Naive B cell (primary cell): ENCODE measurements around the gene SH3BGR. TPM values are rescaled to one million over a fixed set of nuclear protein-coding genes. Genes with fewer than 3 reads are reported as not detected.
A peak's percentile ranks its signal among the peaks of the same experiment; 100 is the strongest.

Source experiments
- ATAC-seq, 2 donors: fragments of 150-1000 bp; cut with Tn5 transposase; 2 replicates each; pipeline ENCODE4 v1.10.0; 2021; ENCODE audit warnings: low read depth in 2 of 2, mild to moderate bottlenecking in 2 of 2, moderate library complexity in 2 of 2
- DNase-seq: peaks from one replicate; pipeline ENCODE4 v3.0.0; 2022
- H3K27ac Mint-ChIP-seq, 6 donors: one replicate each; pipeline ENCODE4 v1.8.0; 2020 to 2022; ENCODE audit warnings: mild to moderate bottlenecking in 6 of 6, mixed read lengths in 6 of 6, moderate library complexity in 5 of 6, inconsistent platforms in 2 of 6
- H3K27me3 Mint-ChIP-seq, 3 donors: one replicate each; pipeline ENCODE4 v1.8.0; 2021 to 2022; ENCODE audit warnings: mixed read lengths in 3 of 3, mild to moderate bottlenecking in 1 of 3
- H3K36me3 Mint-ChIP-seq, 2 donors: one replicate each; pipeline ENCODE4 v1.8.0; 2020 to 2022; ENCODE audit warnings: mixed read lengths in 2 of 2, inconsistent platforms in 1 of 2, mild to moderate bottlenecking in 1 of 2
- H3K4me1 Mint-ChIP-seq, 3 donors: one replicate each; pipeline ENCODE4 v1.8.0; 2020 to 2022; ENCODE audit warnings: mixed read lengths in 3 of 3, inconsistent platforms in 1 of 3, mild to moderate bottlenecking in 1 of 3, moderate library complexity in 1 of 3
- H3K4me3 Mint-ChIP-seq, 8 donors: one replicate each; pipeline ENCODE4 v1.8.0; 2020 to 2022; ENCODE audit warnings: mild to moderate bottlenecking in 8 of 8, mixed read lengths in 8 of 8, moderate library complexity in 8 of 8, inconsistent platforms in 2 of 8
- H3K9me3 Mint-ChIP-seq, 7 donors: one replicate each; pipeline ENCODE4 v1.8.0; 2020 to 2022; ENCODE audit warnings: mixed read lengths in 7 of 7, mild to moderate bottlenecking in 5 of 7, inconsistent platforms in 2 of 7, moderate library complexity in 1 of 7
- polyA plus RNA-seq, 6 donors: library from polyadenylated mRNA; unstranded; fragments of 300-500 nt; fragmentation: Illumina TruSeq; gene quantifications; one replicate each; pipeline ENCODE4 v1.2.3, GENCODE V29; 2021; ENCODE audit warnings: low read depth in 6 of 6

Gene SH3BGR
- polyA plus RNA-seq, 6 donors from 2014 or later: 0.86 to 2.5 (median 1.6) TPM; not detected in 2

- no peak for DNase-seq
- Mint-ChIP-seq H3K27ac (peak overlapping the region in 1 of 6 donors; percentile 62), H3K27me3 (no peaks in the 10 kb centered on the region), H3K9me3 (peaks cover 0 to 9% (median 0%) of the 10 kb centered on the region in 7 donors), H3K36me3 (peaks cover 0 to 12% of the 10 kb centered on the region in 2 donors), H3K4me3 (peak overlapping the region in 1 of 8 donors; percentile 68), H3K4me1 (peaks cover 0 to 11% (median 7%) of the 10 kb centered on the region in 3 donors)
- ATAC-seq: no peak
Measured at GRCh38 chr21:39504230-39504629, 52.5 kb downstream of the SH3BGR start.

- Mint-ChIP-seq H3K9me3 (peaks cover 0 to 8% (median 0%) of the 10 kb centered on the region in 7 donors), H3K27ac (peak overlapping the region in 1 of 6 donors; percentile 11), H3K4me1 (no peaks in the 10 kb centered on the region), H3K36me3 (peaks cover 0 to 12% of the 10 kb centered on the region in 2 donors), H3K4me3 (no peak overlapping the region), H3K27me3 (peaks cover 0 to 8% (median 0%) of the 10 kb centered on the region in 3 donors)
- DNase-seq: no peak
- no peak for ATAC-seq
Measured at GRCh38 chr21:39510240-39510639, 58.5 kb downstream of the SH3BGR start.

DNA sequence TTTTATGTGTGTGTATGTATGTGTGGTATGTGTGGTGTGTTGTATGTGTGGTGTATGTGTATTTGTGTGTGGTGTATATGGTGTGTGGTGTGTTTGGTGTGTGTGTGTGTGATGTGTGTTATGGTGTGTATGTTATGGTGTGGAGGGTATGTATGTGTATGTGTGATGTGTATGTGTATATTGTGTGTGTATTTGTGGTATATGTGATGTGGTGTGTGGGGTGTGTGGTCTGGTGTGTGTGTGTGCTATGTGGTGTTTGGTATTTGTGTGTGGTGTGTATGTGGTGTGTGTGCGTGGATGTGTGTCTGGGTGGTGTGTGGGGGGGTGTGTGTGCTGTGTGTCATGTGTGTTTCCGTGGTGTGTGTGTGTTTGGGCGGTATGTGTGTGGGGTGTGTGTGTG is 59.3 kb downstream of the SH3BGR start:
- ATAC-seq (no peak), DNase-seq (no peak)
- Mint-ChIP-seq H3K27me3 (peaks cover 0 to 8% (median 0%) of the 10 kb centered on the region in 3 donors), H3K27ac (no peak overlapping the region), H3K36me3 (peaks cover 0 to 10% of the 10 kb centered on the region in 2 donors), H3K4me1 (no peaks in the 10 kb centered on the region), H3K9me3 (peaks cover 0 to 8% (median 0%) of the 10 kb centered on the region in 7 donors), H3K4me3 (no peak overlapping the region)

GRCh38 chr21:39513735-39514134 is 62.0 kb downstream of the SH3BGR start:
- Mint-ChIP-seq H3K9me3 (no peaks in the 10 kb centered on the region), H3K27me3 (peaks cover 0 to 8% (median 4%) of the 10 kb centered on the region in 3 donors), H3K27ac (no peak overlapping the region), H3K4me3 (no peak overlapping the region), H3K36me3 (no peaks in the 10 kb centered on the region), H3K4me1 (peaks cover 1 to 6% (median 4%) of the 10 kb centered on the region in 3 donors)
- DNase-seq: no peak
- no peak for ATAC-seq

DNA sequence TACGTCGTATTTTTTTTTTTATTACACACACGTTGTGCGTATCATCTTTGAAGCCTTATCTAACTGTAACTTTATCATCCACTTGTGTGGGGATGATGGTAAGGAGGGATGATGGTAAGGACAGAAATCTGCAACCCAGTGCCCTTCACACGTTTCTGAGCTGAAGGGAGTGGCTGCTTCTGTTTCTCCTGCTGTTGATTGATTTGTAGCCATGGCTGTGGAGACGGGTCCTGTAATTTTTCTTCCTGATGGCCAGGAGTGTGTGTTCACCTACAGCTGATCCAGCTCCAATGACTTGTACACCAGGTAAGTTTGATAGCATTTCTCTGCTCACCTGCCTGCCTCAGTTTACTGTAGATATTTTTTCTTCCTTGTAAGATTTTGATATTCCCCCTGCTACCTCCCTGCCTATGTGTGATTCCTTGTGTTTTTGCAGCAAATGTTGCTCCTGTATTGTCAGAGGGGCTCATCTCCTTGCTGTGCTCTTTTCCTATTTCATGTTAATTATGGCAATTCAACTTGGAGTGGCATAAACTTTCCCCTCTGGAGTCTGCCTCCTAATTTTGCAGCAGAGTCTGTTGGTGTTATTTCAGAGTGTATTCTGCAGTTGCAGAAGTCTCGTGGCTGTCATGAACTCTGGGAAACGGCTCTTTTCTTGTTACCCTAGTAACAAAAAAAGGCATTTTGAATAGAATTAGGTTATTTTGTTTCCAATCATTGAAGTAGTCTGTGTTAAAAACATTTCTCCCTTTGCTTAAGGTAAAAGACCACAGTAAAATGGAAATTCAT is 64.1 kb downstream of the SH3BGR start:
- no peak overlapping the region for H3K4me3 Mint-ChIP-seq
- peaks cover 1 to 6% (median 4%) of the 10 kb centered on the region in 3 donors for H3K4me1 Mint-ChIP-seq
- DNase-seq: no peak
- no peaks in the 10 kb centered on the region for H3K36me3 Mint-ChIP-seq
- peaks cover 0 to 6% (median 4%) of the 10 kb centered on the region in 3 donors for H3K27me3 Mint-ChIP-seq
- no peaks in the 10 kb centered on the region for H3K9me3 Mint-ChIP-seq
- no peak overlapping the region for H3K27ac Mint-ChIP-seq
- ATAC-seq: no peak

GRCh38 chr21:39518055-39518846 is 66.5 kb downstream of the SH3BGR start:
- Mint-ChIP-seq H3K27me3 (peaks cover 4 to 18% (median 6%) of the 10 kb centered on the region in 3 donors), H3K36me3 (no peaks in the 10 kb centered on the region), H3K4me3 (no peak overlapping the region), H3K4me1 (peaks cover 1 to 6% (median 4%) of the 10 kb centered on the region in 3 donors), H3K9me3 (no peaks in the 10 kb centered on the region), H3K27ac (peak overlapping the region in 1 of 6 donors; percentile 2)
- peak; percentile 52 for DNase-seq
- peak; percentile 64 to 67 for ATAC-seq

GRCh38 chr21:39518847-39519210 is 67.1 kb downstream of the SH3BGR start:
- Mint-ChIP-seq H3K36me3 (no peaks in the 10 kb centered on the region), H3K9me3 (no peaks in the 10 kb centered on the region), H3K27ac (no peak overlapping the region), H3K4me1 (peaks cover 1 to 6% (median 4%) of the 10 kb centered on the region in 3 donors), H3K27me3 (peaks cover 4 to 21% (median 7%) of the 10 kb centered on the region in 3 donors), H3K4me3 (no peak overlapping the region)
- ATAC-seq (no peak), DNase-seq (no peak)

- ATAC-seq (no peak), DNase-seq (no peak)
- H3K27ac Mint-ChIP-seq: no peak overlapping the region
- no peak overlapping the region for H3K4me3 Mint-ChIP-seq
- H3K27me3 Mint-ChIP-seq: peaks cover 4 to 26% (median 7%) of the 10 kb centered on the region in 3 donors
- peaks cover 1 to 6% (median 4%) of the 10 kb centered on the region in 3 donors for H3K4me1 Mint-ChIP-seq
- no peaks in the 10 kb centered on the region for H3K9me3 Mint-ChIP-seq
- H3K36me3 Mint-ChIP-seq: no peaks in the 10 kb centered on the region
Measured at GRCh38 chr21:39519835-39520234, 68.1 kb downstream of the SH3BGR start.

GRCh38 chr21:39523399-39523798 is 71.6 kb downstream of the SH3BGR start:
- Mint-ChIP-seq H3K4me3 (no peak overlapping the region), H3K27me3 (peaks cover 6 to 48% (median 32%) of the 10 kb centered on the region in 3 donors), H3K27ac (no peak overlapping the region), H3K9me3 (no peaks in the 10 kb centered on the region), H3K4me1 (peaks cover under 1 to 4% (median 2%) of the 10 kb centered on the region in 3 donors), H3K36me3 (no peaks in the 10 kb centered on the region)
- no peak for ATAC-seq
- no peak for DNase-seq

- Mint-ChIP-seq H3K36me3 (no peaks in the 10 kb centered on the region), H3K4me3 (no peak overlapping the region), H3K9me3 (no peaks in the 10 kb centered on the region), H3K27me3 (peaks cover 4 to 50% (median 34%) of the 10 kb centered on the region in 3 donors), H3K4me1 (peaks cover 0 to 3% (median 0%) of the 10 kb centered on the region in 3 donors), H3K27ac (no peak overlapping the region)
- no peak for ATAC-seq
- DNase-seq: no peak
Measured at GRCh38 chr21:39523915-39524314, 72.1 kb downstream of the SH3BGR start.

GRCh38 chr21:39525129-39525528 is 73.4 kb downstream of the SH3BGR start:
- Mint-ChIP-seq H3K27ac (no peak overlapping the region), H3K9me3 (no peaks in the 10 kb centered on the region), H3K36me3 (no peaks in the 10 kb centered on the region), H3K4me1 (peaks cover 0 to 3% (median 0%) of the 10 kb centered on the region in 3 donors), H3K27me3 (peaks cover 10 to 50% (median 39%) of the 10 kb centered on the region in 3 donors), H3K4me3 (no peak overlapping the region)
- ATAC-seq (no peak), DNase-seq (no peak)

- Mint-ChIP-seq H3K27me3 (peaks cover 10 to 50% (median 39%) of the 10 kb centered on the region in 3 donors), H3K9me3 (no peaks in the 10 kb centered on the region), H3K36me3 (no peaks in the 10 kb centered on the region), H3K4me3 (no peak overlapping the region), H3K4me1 (peaks cover 0 to 3% (median 0%) of the 10 kb centered on the region in 3 donors), H3K27ac (no peak overlapping the region)
- no peak for ATAC-seq
- no peak for DNase-seq
Measured at GRCh38 chr21:39525601-39526000, 73.8 kb downstream of the SH3BGR start.

DNA sequence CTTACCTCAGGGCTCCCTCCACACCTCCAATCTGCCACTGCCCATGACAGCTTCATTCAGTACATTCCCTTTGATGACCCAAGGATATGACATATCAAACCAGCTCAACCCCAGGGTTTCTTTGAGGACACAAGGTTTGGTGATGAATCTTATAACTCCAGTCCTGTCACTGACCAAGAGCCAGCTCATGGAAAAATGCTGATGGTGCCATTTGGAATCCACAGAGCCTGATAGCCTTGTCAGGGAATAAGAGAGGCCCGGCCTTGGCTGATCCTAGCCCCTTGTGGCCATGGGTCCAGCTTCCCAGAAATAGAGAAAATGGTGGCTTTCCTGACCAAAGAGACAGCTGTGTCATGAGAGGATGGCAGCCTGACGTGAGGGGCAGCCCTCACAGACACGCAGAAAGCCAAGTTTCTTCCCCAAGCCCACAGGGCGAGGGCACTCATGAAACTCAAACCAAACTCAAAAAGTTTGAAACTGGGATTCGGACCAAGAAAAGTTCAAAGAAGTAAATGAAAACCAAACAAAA is 75.4 kb downstream of the SH3BGR start:
- peaks cover 0 to 3% (median 0%) of the 10 kb centered on the region in 3 donors for H3K4me1 Mint-ChIP-seq
- H3K27me3 Mint-ChIP-seq: peaks cover 18 to 42% (median 39%) of the 10 kb centered on the region in 3 donors
- ATAC-seq (no peak), DNase-seq (no peak)
- no peak overlapping the region for H3K4me3 Mint-ChIP-seq
- H3K36me3 Mint-ChIP-seq: no peaks in the 10 kb centered on the region
- peak overlapping the region in 1 of 6 donors; percentile 37 for H3K27ac Mint-ChIP-seq
- H3K9me3 Mint-ChIP-seq: no peaks in the 10 kb centered on the region
